Activated CD4-positive, alpha-beta T cell treated with anti-CD3 and anti-CD28 coated beads for 24 hours (primary cell): ENCODE results near the gene PPP1R16B.

Experiments
- DNase-seq, 2 donors: peaks; one replicate each; pipeline ENCODE4 v3.0.0-alpha.2; 2020; ENCODE audit warnings: low read depth in 2 of 2

PPP1R16B gene

GRCh38 chr20:38962044-38962927, 156.8 kb downstream of the PPP1R16B start, which contains the start of gene DHX35:
Gene DHX35 (plus strand): TSS chr20:38962344. CDS start chr20:38962368, 24 bp downstream.
- DNase-seq: peak; percentile 97 to 98

- no peak for DNase-seq
These were observed 157.5 kb downstream of the PPP1R16B start for GRCh38 chr20:38962928-38963401.

GRCh38 chr20:38963745-38964144, 158.2 kb downstream of the PPP1R16B start:
- no peak for DNase-seq

- no peak for DNase-seq
These were observed 159.8 kb downstream of the PPP1R16B start for GRCh38 chr20:38965264-38965663.

- no peak for DNase-seq
These were observed 162.6 kb downstream of the PPP1R16B start for GRCh38 chr20:38968090-38968489.

- DNase-seq: no peak
These were observed 164.2 kb downstream of the PPP1R16B start for GRCh38 chr20:38969708-38970107.

GRCh38 chr20:38970302-38970701, 164.8 kb downstream of the PPP1R16B start:
- DNase-seq: no peak
